GM12874 (cell line): ENCODE measurements around the gene CMTM1.

Experiments
- CTCF ChIP-seq: IDR thresholded peaks from 2 replicates; pipeline ENCODE4 v1.5.1; 2011; ENCODE audit warnings: low read depth, mild to moderate bottlenecking, control low read depth, low read length, moderate library complexity; ENCODE audit not compliant: insufficient read depth

Gene CMTM1

GRCh38 chr16:66600477-66600876 lies 34.2 kb downstream of the CMTM1 start:
- no peak for TF ChIP-seq CTCF

GRCh38 chr16:66601471-66601870 lies 35.2 kb downstream of the CMTM1 start:
- TF ChIP-seq CTCF, result no peak

- no peak for TF ChIP-seq CTCF
These were observed 37.5 kb downstream of the CMTM1 start for GRCh38 chr16:66603537-66604375.

- peak; percentile 78 for TF ChIP-seq CTCF
These were observed 38.3 kb downstream of the CMTM1 start, which contains the start of gene CMTM3 for GRCh38 chr16:66604376-66605176. CMTM3 (plus strand) TSS chr16:66604704; CDS start chr16:66604806, 102 bp downstream.

GRCh38 chr16:66605177-66605978 lies 39.1 kb downstream of the CMTM1 start:
- TF ChIP-seq CTCF, result no peak

GRCh38 chr16:66605979-66606751 lies 39.9 kb downstream of the CMTM1 start:
- no peak for TF ChIP-seq CTCF
